ENCODE results near the gene FAM240B.

FAM240B gene

GRCh38 chr9:38708759-38709158, 11.2 kb downstream of the FAM240B start:
- no peak for TF ChIP-seq NFIC (IDR thresholded peaks at IDR 0.05)
- TF ChIP-seq YY1 (IDR thresholded peaks at IDR 0.05; ENCODE audit: low read depth) = no peak
- TF ChIP-seq TAF1 (IDR thresholded peaks at IDR 0.05; ENCODE audit: low read depth) = no peak
- TF ChIP-seq FOXM1 (IDR thresholded peaks at IDR 0.05; ENCODE audit: borderline replicate concordance, low read depth) = no peak
- no peak for TF ChIP-seq ZBTB7A (IDR thresholded peaks at IDR 0.05; ENCODE audit: low read depth)
- TF ChIP-seq TEAD4 (IDR thresholded peaks at IDR 0.05) = no peak
- no peak for TF ChIP-seq CREB1 (IDR thresholded peaks at IDR 0.05; ENCODE audit: low read depth)
- no peak for TF ChIP-seq MAX (IDR thresholded peaks at IDR 0.05)
- TF ChIP-seq TCF12 (IDR thresholded peaks at IDR 0.05; ENCODE audit: low read depth) = no peak
- no peak for TF ChIP-seq EP300 (IDR thresholded peaks at IDR 0.05; ENCODE audit: borderline replicate concordance)
- no peak for TF ChIP-seq EGR1 (IDR thresholded peaks at IDR 0.05)
- no peak for TF ChIP-seq REST (IDR thresholded peaks at IDR 0.05; ENCODE audit: low read depth)
- TF ChIP-seq USF1 (IDR thresholded peaks at IDR 0.05) = no peak
- no peak for TF ChIP-seq CEBPB (IDR thresholded peaks at IDR 0.05)
- TF ChIP-seq RAD21 (IDR thresholded peaks at IDR 0.05; ENCODE audit: low read depth) = no peak

- TF ChIP-seq MAX (IDR thresholded peaks at IDR 0.05) (peak; percentile 21; the same call in 1 of the 2 replicates), TAF1 (IDR thresholded peaks at IDR 0.05; ENCODE audit: low read depth) (no peak), RAD21 (IDR thresholded peaks at IDR 0.05; ENCODE audit: low read depth) (peak; percentile 74), TEAD4 (IDR thresholded peaks at IDR 0.05) (0 out of 2 replicates have a peak, but pooled peaks have one; percentile 6), YY1 (IDR thresholded peaks at IDR 0.05; ENCODE audit: low read depth) (0 out of 2 replicates have a peak, but pooled peaks have one; percentile 61)
Measured at GRCh38 chr9:38707885-38708637, 11.9 kb downstream of the FAM240B start.

GRCh38 chr9:38706493-38706892, 13.4 kb downstream of the FAM240B start:
- TF ChIP-seq REST (IDR thresholded peaks at IDR 0.05; ENCODE audit: low read depth) = no peak
- TF ChIP-seq EP300 (IDR thresholded peaks at IDR 0.05; ENCODE audit: borderline replicate concordance) = no peak
- TF ChIP-seq EGR1 (IDR thresholded peaks at IDR 0.05) = no peak
- TF ChIP-seq TEAD4 (IDR thresholded peaks at IDR 0.05) = no peak
- no peak for TF ChIP-seq RAD21 (IDR thresholded peaks at IDR 0.05; ENCODE audit: low read depth)
- TF ChIP-seq CREB1 (IDR thresholded peaks at IDR 0.05; ENCODE audit: low read depth) = no peak
- TF ChIP-seq USF1 (IDR thresholded peaks at IDR 0.05) = no peak
- TF ChIP-seq TAF1 (IDR thresholded peaks at IDR 0.05; ENCODE audit: low read depth) = no peak
- TF ChIP-seq NFIC (IDR thresholded peaks at IDR 0.05) = no peak
- no peak for TF ChIP-seq FOXM1 (IDR thresholded peaks at IDR 0.05; ENCODE audit: borderline replicate concordance, low read depth)
- TF ChIP-seq CEBPB (IDR thresholded peaks at IDR 0.05) = no peak
- no peak for TF ChIP-seq MAX (IDR thresholded peaks at IDR 0.05)
- TF ChIP-seq TCF12 (IDR thresholded peaks at IDR 0.05; ENCODE audit: low read depth) = no peak
- TF ChIP-seq YY1 (IDR thresholded peaks at IDR 0.05; ENCODE audit: low read depth) = no peak

GRCh38 chr9:38705917-38706316, 14.0 kb downstream of the FAM240B start:
- TF ChIP-seq FOXM1 (IDR thresholded peaks at IDR 0.05; ENCODE audit: borderline replicate concordance, low read depth) = no peak
- TF ChIP-seq NFIC (IDR thresholded peaks at IDR 0.05) = no peak
- no peak for TF ChIP-seq REST (IDR thresholded peaks at IDR 0.05; ENCODE audit: low read depth)
